Measurements from ENCODE around the gene HIPK2. TPM values are rescaled to one million over a fixed set of nuclear protein-coding genes. Genes with fewer than 3 reads are reported as not detected.

Gene HIPK2
- total RNA-seq, 1 donor from 2014 or later = 5.8 TPM

DNA sequence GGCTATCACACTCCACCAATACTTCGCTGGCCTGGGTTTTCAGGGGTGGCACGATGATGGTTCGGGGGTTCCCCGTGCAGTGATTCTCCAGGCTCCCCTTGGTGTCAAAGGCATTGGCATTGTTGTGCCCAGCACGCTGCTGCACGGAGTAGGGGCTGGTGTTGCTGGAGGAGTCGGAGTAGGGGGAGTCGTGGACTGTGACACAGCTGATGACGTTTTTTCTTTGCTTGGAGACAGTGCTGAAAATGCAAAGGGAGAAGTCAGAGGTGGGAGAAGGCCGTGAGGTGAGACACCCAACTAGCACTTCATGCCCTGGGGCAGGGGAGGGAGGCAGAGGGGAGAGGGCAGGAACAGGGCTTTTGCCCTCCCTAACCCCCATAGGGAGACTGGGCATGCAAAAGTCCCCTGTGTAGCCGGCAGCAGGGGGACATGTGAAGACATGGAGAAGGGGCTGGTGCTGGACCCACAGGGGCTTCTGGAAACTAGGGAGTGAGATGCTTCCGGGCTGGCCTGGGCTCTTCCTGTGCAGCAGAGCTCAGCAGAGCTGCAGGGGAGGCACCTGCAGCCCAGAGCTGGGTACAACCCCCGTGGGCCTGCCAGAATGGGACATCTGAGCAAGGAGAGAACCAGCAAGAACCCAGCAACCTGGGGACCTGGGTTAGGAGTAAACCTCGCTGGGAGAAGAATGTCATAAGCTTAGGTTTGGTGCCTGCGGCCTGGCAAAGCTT lies 193.8 kb downstream of the HIPK2 start:
- FAIRE-seq (no peak), DNase-seq (ENCODE audit: low read depth) (no peak)
- peaks cover 33% of the 10 kb centered on the region for H3K36me3 ChIP-seq (ENCODE audit: control insufficient read depth, insufficient read depth, low read length)

DNA sequence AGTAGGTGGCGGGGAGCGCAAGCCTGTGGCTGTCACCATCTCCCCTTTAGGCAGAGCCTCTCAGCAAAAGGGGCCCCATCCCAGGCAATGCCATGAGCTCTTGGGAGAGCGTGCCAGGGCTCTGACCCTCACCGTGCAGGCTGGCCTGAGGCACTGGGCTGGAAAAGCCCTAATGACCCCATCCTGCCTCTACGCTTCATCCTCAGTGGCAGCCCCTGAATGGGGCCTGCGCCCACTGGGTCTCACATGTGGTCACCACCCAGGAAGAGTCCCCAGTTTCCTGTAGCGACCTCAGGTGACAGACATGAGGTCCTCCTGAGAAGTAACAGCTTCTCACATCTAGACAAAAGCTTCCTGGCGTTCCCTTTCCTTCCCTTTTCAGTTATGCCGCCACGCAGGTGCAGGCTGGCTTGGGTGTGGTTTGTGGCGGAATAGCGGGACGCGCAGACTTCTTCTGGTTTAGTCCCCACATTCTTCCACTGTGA lies 195.1 kb downstream of the HIPK2 start:
- FAIRE-seq (no peak), DNase-seq (ENCODE audit: low read depth) (no peak)
- Histone ChIP-seq H3K27me3 (ENCODE audit: control insufficient read depth, insufficient read depth, low read length) (no peaks in the 10 kb centered on the region), H3K36me3 (ENCODE audit: control insufficient read depth, insufficient read depth, low read length) (peaks cover 33% of the 10 kb centered on the region), H3K4me3 (ENCODE audit: low read depth, low read length) (no peak overlapping the region)
- TF ChIP-seq, protein P1, sequence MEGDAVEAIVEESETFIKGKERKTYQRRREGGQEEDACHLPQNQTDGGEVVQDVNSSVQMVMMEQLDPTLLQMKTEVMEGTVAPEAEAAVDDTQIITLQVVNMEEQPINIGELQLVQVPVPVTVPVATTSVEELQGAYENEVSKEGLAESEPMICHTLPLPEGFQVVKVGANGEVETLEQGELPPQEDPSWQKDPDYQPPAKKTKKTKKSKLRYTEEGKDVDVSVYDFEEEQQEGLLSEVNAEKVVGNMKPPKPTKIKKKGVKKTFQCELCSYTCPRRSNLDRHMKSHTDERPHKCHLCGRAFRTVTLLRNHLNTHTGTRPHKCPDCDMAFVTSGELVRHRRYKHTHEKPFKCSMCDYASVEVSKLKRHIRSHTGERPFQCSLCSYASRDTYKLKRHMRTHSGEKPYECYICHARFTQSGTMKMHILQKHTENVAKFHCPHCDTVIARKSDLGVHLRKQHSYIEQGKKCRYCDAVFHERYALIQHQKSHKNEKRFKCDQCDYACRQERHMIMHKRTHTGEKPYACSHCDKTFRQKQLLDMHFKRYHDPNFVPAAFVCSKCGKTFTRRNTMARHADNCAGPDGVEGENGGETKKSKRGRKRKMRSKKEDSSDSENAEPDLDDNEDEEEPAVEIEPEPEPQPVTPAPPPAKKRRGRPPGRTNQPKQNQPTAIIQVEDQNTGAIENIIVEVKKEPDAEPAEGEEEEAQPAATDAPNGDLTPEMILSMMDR (IDR thresholded peaks at IDR 0.05; ENCODE audit: insufficient read depth, low read length, severe bottlenecking) = no peak

More for the DNA sequence above, 193.8 kb downstream of the HIPK2 start:
- Histone ChIP-seq H3K27me3 (ENCODE audit: control insufficient read depth, insufficient read depth, low read length) (no peaks in the 10 kb centered on the region), H3K4me3 (ENCODE audit: low read depth, low read length) (no peak overlapping the region)
- TF ChIP-seq, protein P1 (IDR thresholded peaks at IDR 0.05; ENCODE audit: insufficient read depth, low read length, severe bottlenecking) = no peak

- DNase-seq (ENCODE audit: low read depth) (no peak), FAIRE-seq (no peak)
- Histone ChIP-seq H3K27me3 (ENCODE audit: control insufficient read depth, insufficient read depth, low read length) (no peaks in the 10 kb centered on the region), H3K4me3 (ENCODE audit: low read depth, low read length) (no peak overlapping the region), H3K36me3 (ENCODE audit: control insufficient read depth, insufficient read depth, low read length) (peaks cover 33% of the 10 kb centered on the region)
- TF ChIP-seq, protein P1 (IDR thresholded peaks at IDR 0.05; ENCODE audit: insufficient read depth, low read length, severe bottlenecking) = no peak
Observed at GRCh38 chr7:139582130-139582650, 195.6 kb downstream of the HIPK2 start.

- peaks cover 39% of the 10 kb centered on the region for H3K36me3 ChIP-seq (ENCODE audit: control insufficient read depth, insufficient read depth, low read length)
- no peak for FAIRE-seq
- TF ChIP-seq, protein P1 (IDR thresholded peaks at IDR 0.05; ENCODE audit: insufficient read depth, low read length, severe bottlenecking) = no peak
- H3K27me3 ChIP-seq (ENCODE audit: control insufficient read depth, insufficient read depth, low read length) = no peaks in the 10 kb centered on the region
- no peak for DNase-seq (ENCODE audit: low read depth)
- H3K4me3 ChIP-seq (ENCODE audit: low read depth, low read length) = no peak overlapping the region
Observed at GRCh38 chr7:139580435-139580834, 197.4 kb downstream of the HIPK2 start.

DNA sequence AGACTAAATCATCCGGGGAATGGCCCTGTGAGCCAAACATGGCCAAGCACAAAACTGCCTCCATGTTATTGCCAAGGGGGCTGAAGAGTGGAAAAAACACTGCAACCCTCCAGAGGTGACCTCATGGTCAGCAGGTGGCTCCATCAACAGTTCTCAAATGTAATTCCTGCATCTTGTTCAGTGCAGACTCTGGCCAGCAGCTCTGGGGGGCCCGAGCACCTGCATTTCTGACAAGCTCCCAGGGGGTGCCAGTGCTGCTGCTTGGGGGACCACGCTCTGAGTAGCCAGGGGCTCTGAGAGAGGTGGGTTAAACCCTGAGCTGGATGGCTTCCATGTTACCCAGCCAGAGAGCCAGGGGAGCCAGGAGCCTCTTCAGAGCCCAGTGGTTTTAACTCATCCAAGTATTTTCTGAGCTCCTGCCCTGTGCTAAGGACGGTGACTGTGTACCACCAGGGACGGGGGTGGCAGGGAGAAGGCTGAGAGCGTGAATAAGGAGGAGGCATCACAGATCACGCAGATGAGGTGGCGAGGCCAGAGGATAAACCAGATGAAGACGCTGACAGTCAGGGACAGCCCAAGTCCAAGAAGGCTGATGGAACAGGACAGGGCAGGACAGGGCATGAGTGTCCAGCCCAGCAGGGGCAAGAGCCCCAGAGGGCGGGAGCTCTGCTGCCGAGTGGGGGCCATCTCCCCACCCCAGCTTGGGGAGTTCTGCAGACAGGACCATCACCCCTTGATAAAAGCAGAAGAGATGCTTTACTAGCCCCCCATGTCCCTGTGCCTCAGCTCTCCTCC lies 201.4 kb downstream of the HIPK2 start:
- DNase-seq (ENCODE audit: low read depth) = no peak
- TF ChIP-seq, protein P1 (IDR thresholded peaks at IDR 0.05; ENCODE audit: insufficient read depth, low read length, severe bottlenecking) = no peak
- Histone ChIP-seq H3K4me3 (ENCODE audit: low read depth, low read length) (no peak overlapping the region), H3K27me3 (ENCODE audit: control insufficient read depth, insufficient read depth, low read length) (no peaks in the 10 kb centered on the region), H3K36me3 (ENCODE audit: control insufficient read depth, insufficient read depth, low read length) (peaks cover 35% of the 10 kb centered on the region)
- FAIRE-seq = no peak

Measured in bronchial epithelial cell (primary cell).